NOMO-1 treated with dmso at 0.1 percent for 144 hours (cell line): ENCODE data around the gene CRP.
"Not testable (repeated sequence)": the region's sequence is repeated elsewhere in the genome, so short reads cannot be mapped to it uniquely, and the experiment has no call there.

Experiments used
- DNase-seq: peaks from one replicate; lab custom pipeline; 2025; ENCODE audit not compliant: unreplicated experiment; lab: John Stamatoyannopoulos, UW

The CRP gene

GRCh38 chr1:159714529-159714928 is at the start of gene CRP:
Gene CRP (minus strand): TSS chr1:159714589. CDS start chr1:159714485, 104 bp downstream.
- no peak for DNase-seq

GRCh38 chr1:159763686-159764085 is 49.3 kb upstream of the CRP start:
- DNase-seq = no peak

GRCh38 chr1:159756397-159756796 is 42.0 kb upstream of the CRP start:
- no peak for DNase-seq

- DNase-seq = no peak
Measured at GRCh38 chr1:159755451-159756007, 41.1 kb upstream of the CRP start.

GRCh38 chr1:159753386-159753785 is 39.0 kb upstream of the CRP start:
- DNase-seq = no peak

- DNase-seq = no peak
Measured at GRCh38 chr1:159752135-159752580, 37.8 kb upstream of the CRP start.

GRCh38 chr1:159751031-159751430 is 36.6 kb upstream of the CRP start:
- DNase-seq = no peak

- no peak for DNase-seq
Measured at GRCh38 chr1:159750621-159751020, 36.2 kb upstream of the CRP start.

- DNase-seq = no peak
Measured at GRCh38 chr1:159749630-159750029, 35.2 kb upstream of the CRP start.

GRCh38 chr1:159748370-159748769 is 34.0 kb upstream of the CRP start:
- DNase-seq = no peak

GRCh38 chr1:159746666-159747065 is 32.3 kb upstream of the CRP start:
- DNase-seq = no peak

GRCh38 chr1:159743651-159744410 is 29.4 kb upstream of the CRP start:
- no peak for DNase-seq

- no peak for DNase-seq
Measured at GRCh38 chr1:159737238-159737916, 23.0 kb upstream of the CRP start.

- not testable (repeated sequence) for DNase-seq
Measured at GRCh38 chr1:159723188-159723587, 8.8 kb upstream of the CRP start.

- DNase-seq = no peak
Measured at GRCh38 chr1:159719990-159720389, 5.6 kb upstream of the CRP start.

- no peak for DNase-seq
Measured at GRCh38 chr1:159715855-159716254, 1.5 kb upstream of the CRP start.

- DNase-seq = no peak
Measured at GRCh38 chr1:159712080-159712479, 2.3 kb downstream of the CRP start.

- no peak for DNase-seq
Measured at GRCh38 chr1:159707472-159708260, 6.7 kb downstream of the CRP start.

- DNase-seq = no peak
Measured at GRCh38 chr1:159705904-159706256, 8.5 kb downstream of the CRP start.

- DNase-seq = no peak
Measured at GRCh38 chr1:159705251-159705903, 9.0 kb downstream of the CRP start.

- no peak for DNase-seq
Measured at GRCh38 chr1:159704481-159704880, 9.9 kb downstream of the CRP start.
